ENCODE results near the gene SLC46A2. TPM values are rescaled to one million over a fixed set of nuclear protein-coding genes. Genes with fewer than 3 reads are reported as not detected.

The SLC46A2 gene
- 10 to 100 TPM in 3 of 4 donors, 1 to 10 TPM in 1; 5.6 to 65.2 (median 42.4) TPM for total RNA-seq

GRCh38 chr9:112890106-112891081 lies at the start of gene SLC46A2:
Gene SLC46A2 (minus strand): TSS chr9:112890876. CDS start chr9:112890681, 195 bp downstream.
- Histone ChIP-seq H3K27ac (no peak within 1 kb of the TSS), H3K4me3 (peak within 1 kb of the TSS; percentile 38), H3K4me1 (peaks cover 11% of the 10 kb centered on the region), H3K9me3 (no peaks in the 10 kb centered on the region), H3K36me3 (no peaks in the 10 kb centered on the region), H3K27me3 (peaks cover 19% of the 10 kb centered on the region)
- no peak for TF ChIP-seq CTCF (IDR thresholded peaks at IDR 0.05)
- TF ChIP-seq EP300 (IDR thresholded peaks at IDR 0.05): no peak
- TF ChIP-seq POLR2A (IDR thresholded peaks at IDR 0.05): no peak
- TF ChIP-seq POLR2AphosphoS5 (IDR thresholded peaks at IDR 0.05): no peak
- no peak for DNase-seq (ENCODE audit: low spot score in 2 of 2)
- WGBS: 3% methylated on average over 48 of the region's 78 CpGs

- Histone ChIP-seq H3K4me1 (no peaks in the 10 kb centered on the region), H3K27ac (no peak overlapping the region), H3K4me3 (no peak overlapping the region), H3K9me3 (no peaks in the 10 kb centered on the region), H3K27me3 (peaks cover 33% of the 10 kb centered on the region), H3K36me3 (no peaks in the 10 kb centered on the region)
- TF ChIP-seq EP300 (IDR thresholded peaks at IDR 0.05): no peak
- TF ChIP-seq POLR2AphosphoS5 (IDR thresholded peaks at IDR 0.05): no peak
- no peak for TF ChIP-seq POLR2A (IDR thresholded peaks at IDR 0.05)
- TF ChIP-seq CTCF (IDR thresholded peaks at IDR 0.05): no peak
- no peak for DNase-seq (ENCODE audit: low spot score in 2 of 2)
These were observed 48.7 kb upstream of the SLC46A2 start for GRCh38 chr9:112939418-112939817.

DNA sequence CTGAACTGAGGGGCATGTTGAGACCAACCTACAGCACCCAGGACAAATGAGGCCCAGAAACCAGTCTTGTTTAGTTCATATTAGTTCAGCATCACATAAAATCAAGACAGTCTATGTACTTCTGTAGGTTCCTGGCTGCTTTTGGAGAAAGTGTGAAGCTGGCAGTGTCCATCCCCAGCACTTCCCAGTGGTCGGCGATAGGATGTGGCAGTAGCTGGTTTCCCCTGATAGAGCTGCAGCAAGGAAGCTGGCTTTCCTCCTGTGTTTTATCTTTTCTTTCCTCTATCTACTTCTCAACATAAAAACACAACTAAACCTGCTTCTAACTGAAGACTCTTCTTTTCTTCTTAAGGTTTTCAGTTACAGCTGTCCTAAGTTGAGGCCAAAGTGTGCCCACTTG lies 43.0 kb upstream of the SLC46A2 start:
- 86% methylated on average over 2 of the region's 2 CpGs for WGBS
- DNase-seq (ENCODE audit: low spot score in 2 of 2): no peak
- H3K36me3 ChIP-seq: no peaks in the 10 kb centered on the region
- peaks cover 35% of the 10 kb centered on the region for H3K27me3 ChIP-seq
- no peaks in the 10 kb centered on the region for H3K4me1 ChIP-seq
- no peak overlapping the region for H3K27ac ChIP-seq
- no peaks in the 10 kb centered on the region for H3K9me3 ChIP-seq
- no peak overlapping the region for H3K4me3 ChIP-seq
- TF ChIP-seq POLR2AphosphoS5 (IDR thresholded peaks at IDR 0.05): no peak
- no peak for TF ChIP-seq POLR2A (IDR thresholded peaks at IDR 0.05)
- no peak for TF ChIP-seq EP300 (IDR thresholded peaks at IDR 0.05)
- TF ChIP-seq CTCF (IDR thresholded peaks at IDR 0.05): no peak

- WGBS: 31% methylated on average over 8 of the region's 8 CpGs
- no peak for TF ChIP-seq EP300 (IDR thresholded peaks at IDR 0.05)
- no peak for TF ChIP-seq POLR2A (IDR thresholded peaks at IDR 0.05)
- TF ChIP-seq POLR2AphosphoS5 (IDR thresholded peaks at IDR 0.05): no peak
- no peak for TF ChIP-seq CTCF (IDR thresholded peaks at IDR 0.05)
- H3K9me3 ChIP-seq: no peaks in the 10 kb centered on the region
- DNase-seq (ENCODE audit: low spot score in 2 of 2): no peak
- no peaks in the 10 kb centered on the region for H3K36me3 ChIP-seq
- H3K4me1 ChIP-seq: no peaks in the 10 kb centered on the region
- H3K27me3 ChIP-seq: peaks cover 6% of the 10 kb centered on the region
- no peak overlapping the region for H3K4me3 ChIP-seq
- no peak overlapping the region for H3K27ac ChIP-seq
These were observed 34.5 kb upstream of the SLC46A2 start for GRCh38 chr9:112925058-112925641.

DNA sequence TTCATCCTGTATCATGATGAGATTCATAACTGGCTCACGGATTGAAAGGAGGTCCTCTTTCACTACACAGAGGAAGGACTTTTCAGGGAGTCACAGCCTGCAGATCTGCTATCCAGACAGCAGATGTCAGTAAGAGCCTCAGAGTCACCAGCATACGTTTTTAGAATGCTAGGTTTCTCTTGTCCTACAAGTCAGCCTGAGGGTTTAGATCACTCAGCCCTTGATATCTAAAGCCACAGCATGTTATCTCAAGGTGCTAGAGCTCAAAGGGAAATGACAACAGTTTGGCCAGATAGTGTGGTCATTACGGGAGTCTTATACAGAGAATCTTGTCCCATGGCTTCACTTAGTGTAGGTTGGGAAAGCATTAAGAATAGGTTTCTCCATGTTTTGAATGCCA lies 30.9 kb upstream of the SLC46A2 start:
- Histone ChIP-seq H3K4me3 (no peak overlapping the region), H3K9me3 (no peaks in the 10 kb centered on the region), H3K27ac (no peak overlapping the region), H3K36me3 (no peaks in the 10 kb centered on the region), H3K4me1 (no peaks in the 10 kb centered on the region), H3K27me3 (no peaks in the 10 kb centered on the region)
- WGBS: 22% methylated on average over 3 of the region's 3 CpGs
- no peak for DNase-seq (ENCODE audit: low spot score in 2 of 2)
- TF ChIP-seq EP300 (IDR thresholded peaks at IDR 0.05): no peak
- peak in 1 of 2 donors; percentile 26 for TF ChIP-seq CTCF (IDR thresholded peaks at IDR 0.05)

Measured in suprapubic skin (tissue), 4 donors.